K562 (cell line): ENCODE results near the gene HIPK1. TPM values are rescaled to one million over a fixed set of nuclear protein-coding genes. Genes with fewer than 3 reads are reported as not detected.

Experiments used
- E2F3 ChIP-seq: fragments of 250-450 bp; sonication (Bioruptor Pico); IDR thresholded peaks from 2 replicates; pipeline ENCODE4 v1.4.0; 2020; ENCODE audit warnings: mild to moderate bottlenecking
- MAFG ChIP-seq: fragments of 450-650 bp; conservative IDR thresholded peaks from 2 replicates; pipeline ENCODE4 v1.6.1; 2016; ENCODE audit warnings: missing genetic modification characterization, missing compliant biosample characterization
- polyA plus RNA-seq, 8 experiments: library from polyadenylated mRNA; depleted of rRNA in 4 of 8; stranded (reverse) in 5 of 8; unstranded in 3 of 8; fragments of >200 nt; fragmentation: Nextera tagmentation in 2 of 8; fragmentation: Illumina TruSeq in 1 of 8; extraction: Ambion mirVana in 2 of 8; extraction: Trizol in 1 of 8; gene quantifications; 2 replicates each; pipeline versions ENCODE4 v1.2.1 to v1.2.3, GENCODE V29; 2011 to 2014; ENCODE audit warnings: inconsistent platforms in 1 of 8, missing spikeins in 1 of 8
- total RNA-seq, 7 experiments: library from RNA; depleted of rRNA in 6 of 7; stranded (reverse); fragments of >200 nt in 6 of 7; fragmentation: Illumina TruSeq in 2 of 7; extraction: Trizol in 2 of 7; gene quantifications; 2 replicates each; pipeline versions ENCODE4 v1.2.1 to v1.2.3, GENCODE V29; 2011 to 2021; ENCODE audit warnings: low replicate concordance in 1 of 7
- TF ChIP-seq, protein P1 (sequence below): fragments of 200-800 bp; sonication (Bioruptor generic); IDR thresholded peaks from 2 replicates; pipeline ENCODE4 v1.6.1; 2016; ENCODE audit warnings: missing genetic modification characterization, missing compliant biosample characterization
- TF ChIP-seq, protein P2 (sequence below): sonication (generic); formaldehyde crosslinking; IDR thresholded peaks from 2 replicates; pipeline ENCODE4 v1.4.0; 2020; ENCODE audit warnings: mild to moderate bottlenecking, missing genetic modification reagents

The HIPK1 gene
- total and polyA plus RNA-seq, 9 of the 15 experiments (the other 6 are each of a cell fraction or from before 2014, with no cell fraction given): 10.0 to 57.9 (median 29.6) TPM

DNA sequence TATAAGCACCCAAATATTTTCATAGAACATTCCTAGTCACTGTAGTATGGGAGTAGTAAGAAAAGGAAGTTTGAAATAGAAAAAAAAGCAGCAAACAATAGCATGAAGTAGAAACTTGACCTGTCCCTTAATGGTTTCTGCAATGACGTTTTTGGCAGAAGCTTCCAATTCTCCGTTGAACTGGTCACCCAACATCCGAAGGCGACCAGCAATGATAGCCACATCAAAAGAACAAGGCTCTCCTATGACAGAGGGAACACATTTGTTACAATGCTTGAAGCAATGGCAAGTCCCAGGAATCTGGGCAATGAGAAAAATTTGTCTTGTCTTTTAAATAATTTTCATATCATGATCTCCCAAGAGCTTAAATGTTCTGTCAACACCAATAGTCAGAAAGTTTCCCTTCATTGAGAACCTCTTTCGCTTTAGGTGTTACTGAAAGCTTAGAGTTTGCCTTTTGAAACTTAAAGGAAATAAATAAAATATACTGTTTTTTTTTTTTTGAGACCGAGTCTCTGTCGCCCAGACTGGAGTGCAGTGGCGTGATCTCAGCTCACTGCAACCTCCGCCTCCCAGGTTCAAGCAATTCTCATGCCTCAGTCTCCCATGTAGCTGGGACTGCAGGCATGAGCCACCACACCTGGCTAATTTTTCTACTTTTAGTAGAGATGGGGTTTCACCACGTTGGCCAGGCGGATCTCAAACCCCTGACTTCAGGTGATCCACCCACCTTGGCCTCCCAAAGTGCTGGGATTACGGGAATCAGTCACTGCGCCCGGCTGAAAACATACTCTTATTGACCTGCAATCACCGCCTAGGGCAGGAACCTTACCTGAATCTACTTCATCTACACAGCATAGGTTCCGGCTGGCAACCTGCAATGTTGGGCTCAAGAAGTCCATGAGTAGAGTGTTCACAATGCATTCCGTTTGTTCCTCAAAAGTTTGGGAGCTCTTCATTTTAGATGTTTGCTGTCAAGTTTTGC lies 42.4 kb upstream of the HIPK1 start (continued):
- TF ChIP-seq, protein P1, sequence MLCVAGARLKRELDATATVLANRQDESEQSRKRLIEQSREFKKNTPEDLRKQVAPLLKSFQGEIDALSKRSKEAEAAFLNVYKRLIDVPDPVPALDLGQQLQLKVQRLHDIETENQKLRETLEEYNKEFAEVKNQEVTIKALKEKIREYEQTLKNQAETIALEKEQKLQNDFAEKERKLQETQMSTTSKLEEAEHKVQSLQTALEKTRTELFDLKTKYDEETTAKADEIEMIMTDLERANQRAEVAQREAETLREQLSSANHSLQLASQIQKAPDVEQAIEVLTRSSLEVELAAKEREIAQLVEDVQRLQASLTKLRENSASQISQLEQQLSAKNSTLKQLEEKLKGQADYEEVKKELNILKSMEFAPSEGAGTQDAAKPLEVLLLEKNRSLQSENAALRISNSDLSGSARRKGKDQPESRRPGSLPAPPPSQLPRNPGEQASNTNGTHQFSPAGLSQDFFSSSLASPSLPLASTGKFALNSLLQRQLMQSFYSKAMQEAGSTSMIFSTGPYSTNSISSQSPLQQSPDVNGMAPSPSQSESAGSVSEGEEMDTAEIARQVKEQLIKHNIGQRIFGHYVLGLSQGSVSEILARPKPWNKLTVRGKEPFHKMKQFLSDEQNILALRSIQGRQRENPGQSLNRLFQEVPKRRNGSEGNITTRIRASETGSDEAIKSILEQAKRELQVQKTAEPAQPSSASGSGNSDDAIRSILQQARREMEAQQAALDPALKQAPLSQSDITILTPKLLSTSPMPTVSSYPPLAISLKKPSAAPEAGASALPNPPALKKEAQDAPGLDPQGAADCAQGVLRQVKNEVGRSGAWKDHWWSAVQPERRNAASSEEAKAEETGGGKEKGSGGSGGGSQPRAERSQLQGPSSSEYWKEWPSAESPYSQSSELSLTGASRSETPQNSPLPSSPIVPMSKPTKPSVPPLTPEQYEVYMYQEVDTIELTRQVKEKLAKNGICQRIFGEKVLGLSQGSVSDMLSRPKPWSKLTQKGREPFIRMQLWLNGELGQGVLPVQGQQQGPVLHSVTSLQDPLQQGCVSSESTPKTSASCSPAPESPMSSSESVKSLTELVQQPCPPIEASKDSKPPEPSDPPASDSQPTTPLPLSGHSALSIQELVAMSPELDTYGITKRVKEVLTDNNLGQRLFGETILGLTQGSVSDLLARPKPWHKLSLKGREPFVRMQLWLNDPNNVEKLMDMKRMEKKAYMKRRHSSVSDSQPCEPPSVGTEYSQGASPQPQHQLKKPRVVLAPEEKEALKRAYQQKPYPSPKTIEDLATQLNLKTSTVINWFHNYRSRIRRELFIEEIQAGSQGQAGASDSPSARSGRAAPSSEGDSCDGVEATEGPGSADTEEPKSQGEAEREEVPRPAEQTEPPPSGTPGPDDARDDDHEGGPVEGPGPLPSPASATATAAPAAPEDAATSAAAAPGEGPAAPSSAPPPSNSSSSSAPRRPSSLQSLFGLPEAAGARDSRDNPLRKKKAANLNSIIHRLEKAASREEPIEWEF (CRISPR knock-in tag): no peak
- TF ChIP-seq, protein P2, sequence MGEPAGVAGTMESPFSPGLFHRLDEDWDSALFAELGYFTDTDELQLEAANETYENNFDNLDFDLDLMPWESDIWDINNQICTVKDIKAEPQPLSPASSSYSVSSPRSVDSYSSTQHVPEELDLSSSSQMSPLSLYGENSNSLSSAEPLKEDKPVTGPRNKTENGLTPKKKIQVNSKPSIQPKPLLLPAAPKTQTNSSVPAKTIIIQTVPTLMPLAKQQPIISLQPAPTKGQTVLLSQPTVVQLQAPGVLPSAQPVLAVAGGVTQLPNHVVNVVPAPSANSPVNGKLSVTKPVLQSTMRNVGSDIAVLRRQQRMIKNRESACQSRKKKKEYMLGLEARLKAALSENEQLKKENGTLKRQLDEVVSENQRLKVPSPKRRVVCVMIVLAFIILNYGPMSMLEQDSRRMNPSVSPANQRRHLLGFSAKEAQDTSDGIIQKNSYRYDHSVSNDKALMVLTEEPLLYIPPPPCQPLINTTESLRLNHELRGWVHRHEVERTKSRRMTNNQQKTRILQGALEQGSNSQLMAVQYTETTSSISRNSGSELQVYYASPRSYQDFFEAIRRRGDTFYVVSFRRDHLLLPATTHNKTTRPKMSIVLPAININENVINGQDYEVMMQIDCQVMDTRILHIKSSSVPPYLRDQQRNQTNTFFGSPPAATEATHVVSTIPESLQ (CRISPR knock-in tag): no peak
- TF ChIP-seq MAFG (tag): no peak
- TF ChIP-seq E2F3 (CRISPR knock-in tag): no peak
